Epithelial cell of esophagus (primary cell): ENCODE results near the gene PLXNA4.

Source experiments
- DNase-seq: peaks from one replicate; pipeline ENCODE4 v3.0.0; 2010; ENCODE audit warnings: low read depth
- H3K4me3 ChIP-seq: 2 replicates; pipeline ENCODE4 v1.5.1; 2011; ENCODE audit warnings: mild to moderate bottlenecking, low read length, control low read depth
- TF ChIP-seq, protein P1 (sequence below): IDR thresholded peaks from 2 replicates; pipeline ENCODE4 v1.5.1; 2011; ENCODE audit warnings: low read depth, mild to moderate bottlenecking, low read length, control low read depth, inconsistent platforms; ENCODE audit not compliant: insufficient read depth; ENCODE audit errors: missing control alignments

The PLXNA4 gene

DNA sequence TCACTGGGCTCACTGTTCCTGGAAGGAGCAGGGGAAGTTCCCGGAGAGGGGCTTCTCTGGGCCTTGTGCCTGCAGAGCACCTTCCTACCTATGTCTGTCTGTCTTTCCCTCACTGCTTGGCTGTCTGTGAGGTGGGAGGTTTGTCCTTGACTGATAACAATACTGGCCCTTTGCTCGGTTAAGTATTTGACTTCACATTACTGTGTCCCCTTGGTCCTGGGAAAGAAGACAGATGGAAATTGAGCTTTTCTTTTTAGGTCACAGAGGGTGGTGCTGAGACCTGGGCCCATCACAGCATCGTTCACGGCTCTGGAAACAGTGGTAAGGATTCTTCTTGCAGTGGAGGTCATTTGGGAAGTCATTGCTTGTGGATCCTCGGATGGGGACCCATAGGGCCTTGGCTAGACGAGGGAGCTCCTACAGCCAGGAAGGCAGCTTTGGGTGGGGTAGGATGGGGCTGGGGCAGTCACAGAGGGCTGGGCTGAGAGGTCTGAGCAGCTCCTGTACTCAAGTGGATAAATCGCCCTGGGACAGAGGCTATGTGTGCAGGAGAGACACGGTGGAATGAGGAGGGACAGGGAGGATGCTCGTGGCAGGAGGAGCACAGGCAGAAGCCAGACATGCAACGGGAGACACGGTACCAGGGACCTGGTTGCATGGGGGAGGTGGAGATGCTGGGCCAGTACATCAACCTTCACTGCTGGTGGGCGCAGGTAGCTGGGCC is 450.2 kb downstream of the PLXNA4 start:
- no peak for DNase-seq
- TF ChIP-seq, protein P1, sequence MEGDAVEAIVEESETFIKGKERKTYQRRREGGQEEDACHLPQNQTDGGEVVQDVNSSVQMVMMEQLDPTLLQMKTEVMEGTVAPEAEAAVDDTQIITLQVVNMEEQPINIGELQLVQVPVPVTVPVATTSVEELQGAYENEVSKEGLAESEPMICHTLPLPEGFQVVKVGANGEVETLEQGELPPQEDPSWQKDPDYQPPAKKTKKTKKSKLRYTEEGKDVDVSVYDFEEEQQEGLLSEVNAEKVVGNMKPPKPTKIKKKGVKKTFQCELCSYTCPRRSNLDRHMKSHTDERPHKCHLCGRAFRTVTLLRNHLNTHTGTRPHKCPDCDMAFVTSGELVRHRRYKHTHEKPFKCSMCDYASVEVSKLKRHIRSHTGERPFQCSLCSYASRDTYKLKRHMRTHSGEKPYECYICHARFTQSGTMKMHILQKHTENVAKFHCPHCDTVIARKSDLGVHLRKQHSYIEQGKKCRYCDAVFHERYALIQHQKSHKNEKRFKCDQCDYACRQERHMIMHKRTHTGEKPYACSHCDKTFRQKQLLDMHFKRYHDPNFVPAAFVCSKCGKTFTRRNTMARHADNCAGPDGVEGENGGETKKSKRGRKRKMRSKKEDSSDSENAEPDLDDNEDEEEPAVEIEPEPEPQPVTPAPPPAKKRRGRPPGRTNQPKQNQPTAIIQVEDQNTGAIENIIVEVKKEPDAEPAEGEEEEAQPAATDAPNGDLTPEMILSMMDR = no peak
- H3K4me3 ChIP-seq = no peak overlapping the region

DNA sequence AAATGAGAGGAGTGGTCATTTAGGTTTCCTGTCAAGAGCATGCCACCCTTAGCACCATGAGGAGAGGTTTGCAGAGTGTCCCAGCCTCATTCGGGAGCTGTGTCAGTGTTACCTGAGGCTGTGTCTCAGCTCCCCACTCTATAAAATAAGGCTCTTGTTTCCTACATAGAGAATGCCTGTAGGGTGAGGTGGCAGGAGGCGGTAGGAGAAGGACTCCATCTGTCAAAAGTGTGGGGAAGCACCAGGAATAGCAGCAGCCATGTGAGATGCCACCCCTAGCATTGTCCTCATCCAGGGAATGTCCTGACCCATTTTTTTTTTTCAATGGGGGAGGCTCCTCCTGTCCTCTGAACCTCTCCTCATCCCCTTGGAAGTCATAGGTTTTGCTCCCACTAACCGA is 451.2 kb downstream of the PLXNA4 start:
- H3K4me3 ChIP-seq = no peak overlapping the region
- TF ChIP-seq, protein P1 = no peak
- peak; percentile 21 for DNase-seq

DNA sequence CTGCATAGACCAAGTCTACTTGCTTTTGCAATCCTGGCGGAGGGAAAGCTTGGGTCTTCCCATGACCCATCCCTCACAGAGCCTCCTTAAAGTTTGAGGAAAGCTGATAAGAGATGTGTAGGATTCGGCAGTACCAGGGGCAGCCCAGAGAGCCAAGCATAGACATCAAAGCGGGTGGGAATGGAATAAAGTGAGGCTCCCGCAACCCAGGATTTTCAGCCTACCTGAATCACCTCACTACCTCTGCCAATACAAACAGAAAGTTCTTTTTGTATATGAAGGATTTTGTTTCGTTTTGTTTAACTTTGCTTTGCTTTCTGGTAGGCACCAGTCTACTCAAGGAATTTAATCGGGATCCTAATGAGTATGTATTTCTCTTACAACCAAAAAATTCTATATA is 451.7 kb downstream of the PLXNA4 start:
- DNase-seq = no peak
- TF ChIP-seq, protein P1 = no peak
- H3K4me3 ChIP-seq = no peak overlapping the region

DNA sequence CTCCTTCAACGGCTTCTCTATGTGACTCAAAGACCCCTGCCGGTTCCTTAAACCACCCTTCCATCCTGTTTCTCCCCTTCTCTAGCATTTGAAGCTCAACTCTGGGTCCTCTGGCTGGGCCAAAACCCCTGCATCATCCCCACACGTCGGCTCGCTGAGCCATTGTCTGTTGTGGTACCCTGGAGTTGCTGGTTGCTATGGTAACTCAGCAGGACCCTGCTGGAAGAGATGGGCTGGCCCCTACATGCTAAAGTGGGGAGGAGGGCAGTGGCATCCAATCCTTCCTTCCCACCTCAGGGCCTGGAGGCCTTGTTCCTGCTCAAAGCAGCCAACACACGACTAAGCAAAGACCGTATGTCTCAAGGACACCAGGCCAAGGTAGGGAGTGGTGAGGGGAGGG is 452.5 kb downstream of the PLXNA4 start:
- no peak for DNase-seq
- H3K4me3 ChIP-seq = no peak overlapping the region
- TF ChIP-seq, protein P1 = no peak

DNA sequence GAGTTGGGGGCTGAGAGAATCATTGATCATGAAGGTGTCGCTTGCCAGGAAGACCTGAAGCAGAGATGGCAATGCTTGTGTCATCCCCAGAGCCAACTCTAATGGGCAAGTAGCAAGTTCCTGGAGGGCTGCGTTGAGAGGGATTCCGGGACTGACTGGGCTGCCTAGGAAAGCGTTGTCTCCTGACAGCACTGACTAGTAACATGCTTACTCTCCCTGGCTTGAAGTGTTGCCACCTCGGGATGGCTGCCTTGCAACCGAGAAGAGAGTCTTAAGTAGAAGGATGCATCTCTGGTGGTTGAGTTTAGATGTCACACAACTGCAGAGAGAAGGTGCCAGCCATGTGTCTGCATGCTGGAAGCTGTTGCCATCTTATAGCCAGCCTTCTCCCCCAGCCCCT is 453.4 kb downstream of the PLXNA4 start:
- no peak overlapping the region for H3K4me3 ChIP-seq
- no peak for DNase-seq
- TF ChIP-seq, protein P1 = no peak

DNA sequence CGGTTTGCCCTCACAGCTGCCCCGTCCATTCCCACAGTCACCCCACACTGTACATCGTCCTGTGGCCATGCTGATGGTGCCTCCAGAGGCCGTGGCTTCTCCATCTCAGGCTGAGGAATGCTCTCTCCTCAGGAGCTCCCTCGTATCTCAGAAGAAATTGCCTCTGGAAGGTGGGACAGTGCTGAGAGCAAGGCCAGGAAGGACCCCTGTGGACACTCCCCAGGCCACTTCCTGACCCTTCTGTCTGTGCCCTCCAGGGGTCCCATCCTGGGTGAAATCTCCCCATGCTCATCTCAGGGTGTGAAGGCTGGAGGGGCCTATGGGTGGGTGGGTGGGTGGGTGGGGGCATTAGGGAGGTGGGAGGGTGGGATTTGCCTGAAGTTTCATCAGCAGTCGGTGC is 454.3 kb downstream of the PLXNA4 start:
- H3K4me3 ChIP-seq = no peak overlapping the region
- DNase-seq = no peak
- TF ChIP-seq, protein P1 = no peak

DNA sequence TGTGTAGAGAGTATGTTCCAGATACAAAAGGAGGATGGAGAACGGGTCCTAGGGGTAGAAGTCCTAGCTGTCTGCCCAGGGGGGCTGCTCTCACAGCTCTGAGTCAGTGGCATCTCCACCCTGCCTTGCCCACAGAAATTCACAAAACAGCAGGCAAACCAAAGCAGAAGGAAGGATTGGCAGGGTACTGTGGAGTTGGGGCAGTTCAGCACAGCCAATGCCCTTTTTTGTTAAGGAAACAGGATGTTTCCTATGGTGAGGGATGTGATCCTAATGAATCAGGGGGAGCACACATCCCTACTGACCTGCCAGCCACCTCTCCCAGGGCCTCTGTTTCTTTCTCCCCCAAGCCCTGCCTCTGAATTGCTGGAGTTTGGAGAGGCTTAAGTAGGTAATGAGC is 457.6 kb downstream of the PLXNA4 start:
- no peak for DNase-seq
- H3K4me3 ChIP-seq = no peak overlapping the region
- TF ChIP-seq, protein P1 = no peak
